ENCODE data around the gene PTPRB. TPM values are rescaled to one million over a fixed set of nuclear protein-coding genes. Genes with fewer than 3 reads are reported as not detected.

The PTPRB gene
- total and polyA plus RNA-seq, 2 donors (not counting 1 experiment from before 2014, with no cell fraction given): 0.01 TPM; not detected in 1

DNA sequence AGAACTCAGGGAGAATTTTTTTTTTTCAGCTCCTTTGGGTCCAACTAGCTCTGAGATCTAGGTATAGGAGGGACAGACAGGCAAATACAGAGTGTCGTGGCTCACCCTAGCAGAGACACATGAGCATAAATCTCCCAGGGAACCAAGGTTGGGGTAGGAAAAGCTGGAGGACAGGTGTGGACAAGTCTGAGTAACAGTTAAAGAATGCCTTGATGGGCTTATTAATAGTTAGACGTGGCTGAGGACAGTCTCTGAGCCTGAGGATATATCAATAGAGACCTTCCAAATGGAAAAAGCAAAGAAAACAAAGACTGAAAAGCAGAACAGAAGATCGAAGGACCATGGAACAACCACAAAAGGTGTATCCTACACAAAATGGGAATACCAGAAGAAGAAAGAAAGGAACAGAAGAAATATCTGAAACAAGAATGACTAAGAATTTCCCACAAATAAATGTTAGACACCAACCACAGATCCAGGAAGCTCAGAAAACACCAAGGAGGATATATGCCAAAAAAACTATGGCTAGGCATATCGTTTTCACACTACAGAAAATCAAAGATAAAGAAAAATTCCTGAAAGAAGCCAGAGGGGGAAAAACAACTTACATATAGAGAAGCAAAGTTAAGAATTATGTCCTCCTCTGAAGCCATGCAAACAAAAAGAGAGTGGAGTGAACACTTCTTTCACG, 80.9 kb downstream of the PTPRB start:
- Histone ChIP-seq H3K27ac (ENCODE audit: low read length in 2 of 2) (no peak overlapping the region), H3K4me3 (ENCODE audit: control extremely low read depth in 1 of 5, extremely low read depth in 1 of 5, insufficient read depth in 1 of 5, low read depth in 2 of 5, low read length in 4 of 5) (no peak overlapping the region), H3K4me1 (ENCODE audit: control insufficient read depth in 2 of 2, insufficient read depth in 2 of 2, low read length in 2 of 2) (no peaks in the 10 kb centered on the region), H3K4me2 (replicated peaks; ENCODE audit: low read depth, low read length, poor library complexity, severe bottlenecking) (no peak overlapping the region), H3K9me3 (ENCODE audit: control extremely low read depth in 1 of 3, control insufficient read depth in 2 of 3, insufficient read depth in 1 of 3, low read length in 2 of 3) (no peaks in the 10 kb centered on the region), H3K27me3 (replicated peaks in 1 of 4; ENCODE audit: control extremely low read depth in 1 of 4, control insufficient read depth in 3 of 4, insufficient read depth in 4 of 4, low read length in 3 of 4) (no peaks in the 10 kb centered on the region), H4K20me1 (ENCODE audit: control insufficient read depth, insufficient read depth, low read length, poor library complexity, severe bottlenecking) (no peaks in the 10 kb centered on the region), H2AFZ (ENCODE audit: insufficient read depth, low read depth, low read length, poor library complexity, severe bottlenecking) (no peak overlapping the region), H3K9ac (ENCODE audit: low read length) (no peak overlapping the region), H3K36me3 (replicated peaks in 1 of 2; ENCODE audit: control extremely low read depth in 1 of 2, control insufficient read depth in 1 of 2, extremely low read depth in 1 of 2, insufficient read depth in 2 of 2, low read length in 1 of 2) (no peaks in the 10 kb centered on the region), H3K79me2 (ENCODE audit: control insufficient read depth, insufficient read depth, low read length) (no peaks in the 10 kb centered on the region)
- peaks cover 3% of the 10 kb centered on the region for H3K27me3 Mint-ChIP-seq
- ATAC-seq (ENCODE audit: low read depth) (no peak), DNase-seq (no peak)
- no peaks in the 10 kb centered on the region for H3K4me1 Mint-ChIP-seq
- H3K9me3 Mint-ChIP-seq (ENCODE audit: insufficient read depth): no peaks in the 10 kb centered on the region
- ChIA-PET CTCF (interaction anchor here (0.8 kb wide), 1 partner anchor 19 kb away, joined by 3 read pairs; no protein-coding TSS in a partner anchor), POLR2A (no interaction called here)
- WGBS (ENCODE audit: insufficient coverage): 100% methylated on average over 1 of the region's 5 CpGs
- no peak overlapping the region for H3K27ac Mint-ChIP-seq
- no peak for TF ChIP-seq EZH2 (IDR thresholded peaks at IDR 0.05; ENCODE audit: borderline replicate concordance, insufficient read depth, low read depth, low read length, poor library complexity, severe bottlenecking)
- TF ChIP-seq, protein P1, sequence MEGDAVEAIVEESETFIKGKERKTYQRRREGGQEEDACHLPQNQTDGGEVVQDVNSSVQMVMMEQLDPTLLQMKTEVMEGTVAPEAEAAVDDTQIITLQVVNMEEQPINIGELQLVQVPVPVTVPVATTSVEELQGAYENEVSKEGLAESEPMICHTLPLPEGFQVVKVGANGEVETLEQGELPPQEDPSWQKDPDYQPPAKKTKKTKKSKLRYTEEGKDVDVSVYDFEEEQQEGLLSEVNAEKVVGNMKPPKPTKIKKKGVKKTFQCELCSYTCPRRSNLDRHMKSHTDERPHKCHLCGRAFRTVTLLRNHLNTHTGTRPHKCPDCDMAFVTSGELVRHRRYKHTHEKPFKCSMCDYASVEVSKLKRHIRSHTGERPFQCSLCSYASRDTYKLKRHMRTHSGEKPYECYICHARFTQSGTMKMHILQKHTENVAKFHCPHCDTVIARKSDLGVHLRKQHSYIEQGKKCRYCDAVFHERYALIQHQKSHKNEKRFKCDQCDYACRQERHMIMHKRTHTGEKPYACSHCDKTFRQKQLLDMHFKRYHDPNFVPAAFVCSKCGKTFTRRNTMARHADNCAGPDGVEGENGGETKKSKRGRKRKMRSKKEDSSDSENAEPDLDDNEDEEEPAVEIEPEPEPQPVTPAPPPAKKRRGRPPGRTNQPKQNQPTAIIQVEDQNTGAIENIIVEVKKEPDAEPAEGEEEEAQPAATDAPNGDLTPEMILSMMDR (IDR thresholded peaks at IDR 0.05): no peak
- intact Hi-C loops (cut with micrococcal nuclease): no loop called here
- no peak overlapping the region for H3K4me3 Mint-ChIP-seq

DNA sequence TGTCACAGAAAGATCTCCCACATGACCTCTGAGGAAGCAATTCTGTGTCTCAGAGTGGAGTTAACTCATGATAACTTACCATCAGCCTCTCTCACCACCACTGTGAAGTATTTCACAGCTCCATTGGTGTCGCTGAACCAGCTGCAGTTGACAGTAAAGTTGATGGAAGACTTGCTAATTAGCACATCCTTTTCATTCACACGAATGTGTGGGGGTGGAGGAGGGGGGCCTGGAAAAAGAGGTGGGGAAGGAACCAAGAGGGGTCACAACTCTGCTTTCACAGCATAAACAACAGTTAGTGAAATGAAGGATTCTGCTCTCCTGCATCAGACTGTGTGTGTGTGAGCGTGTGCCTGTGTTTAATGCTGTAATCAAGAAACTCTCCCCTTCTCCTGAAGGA, 82.1 kb downstream of the PTPRB start:
- H3K36me3 ChIP-seq (replicated peaks in 1 of 2; ENCODE audit: control extremely low read depth in 1 of 2, control insufficient read depth in 1 of 2, extremely low read depth in 1 of 2, insufficient read depth in 2 of 2, low read length in 1 of 2): no peaks in the 10 kb centered on the region
- ChIA-PET POLR2A (no interaction called here), CTCF (interaction anchor here (0.8 kb wide), 1 partner anchor 20 kb away, joined by 3 read pairs; no protein-coding TSS in a partner anchor)
- no peaks in the 10 kb centered on the region for H3K27me3 ChIP-seq (replicated peaks in 1 of 4; ENCODE audit: control extremely low read depth in 1 of 4, control insufficient read depth in 3 of 4, insufficient read depth in 4 of 4, low read length in 3 of 4)
- H3K4me1 ChIP-seq (ENCODE audit: control insufficient read depth in 2 of 2, insufficient read depth in 2 of 2, low read length in 2 of 2): no peaks in the 10 kb centered on the region
- H3K9me3 Mint-ChIP-seq (ENCODE audit: insufficient read depth): no peaks in the 10 kb centered on the region
- WGBS (ENCODE audit: insufficient coverage): no CpG with 5 or more reads among the region's 3 CpGs
- H3K9ac ChIP-seq (ENCODE audit: low read length): no peak overlapping the region
- no peaks in the 10 kb centered on the region for H3K4me1 Mint-ChIP-seq
- DNase-seq (no peak), ATAC-seq (ENCODE audit: low read depth) (no peak)
- peaks cover 4% of the 10 kb centered on the region for H3K27me3 Mint-ChIP-seq
- intact Hi-C loops (cut with micrococcal nuclease): no loop called here
- H3K79me2 ChIP-seq (ENCODE audit: control insufficient read depth, insufficient read depth, low read length): no peaks in the 10 kb centered on the region
- H3K4me3 Mint-ChIP-seq: no peak overlapping the region
- no peak overlapping the region for H3K27ac Mint-ChIP-seq
- H4K20me1 ChIP-seq (ENCODE audit: control insufficient read depth, insufficient read depth, low read length, poor library complexity, severe bottlenecking): no peaks in the 10 kb centered on the region
- no peak overlapping the region for H3K4me2 ChIP-seq (replicated peaks; ENCODE audit: low read depth, low read length, poor library complexity, severe bottlenecking)
- TF ChIP-seq, protein P1 (IDR thresholded peaks at IDR 0.05): no peak
- TF ChIP-seq EZH2 (IDR thresholded peaks at IDR 0.05; ENCODE audit: borderline replicate concordance, insufficient read depth, low read depth, low read length, poor library complexity, severe bottlenecking): no peak
- no peaks in the 10 kb centered on the region for H3K9me3 ChIP-seq (ENCODE audit: control extremely low read depth in 1 of 3, control insufficient read depth in 2 of 3, insufficient read depth in 1 of 3, low read length in 2 of 3)
- H2AFZ ChIP-seq (ENCODE audit: insufficient read depth, low read depth, low read length, poor library complexity, severe bottlenecking): no peak overlapping the region
- no peak overlapping the region for H3K4me3 ChIP-seq (ENCODE audit: control extremely low read depth in 1 of 5, extremely low read depth in 1 of 5, insufficient read depth in 1 of 5, low read depth in 2 of 5, low read length in 4 of 5)
- H3K27ac ChIP-seq (ENCODE audit: low read length in 2 of 2): no peak overlapping the region
